Measurements from ENCODE around the gene SPAG4. TPM values are rescaled to one million over a fixed set of nuclear protein-coding genes. Genes with fewer than 3 reads are reported as not detected.

The SPAG4 gene
- polyA plus RNA-seq, 1 donor (not counting 4 experiments of a cell fraction or from before 2014, with no cell fraction given): 0.93 TPM

- no peaks in the 10 kb centered on the region for H3K27me3 ChIP-seq (ENCODE audit: control insufficient read depth, extremely low read depth, insufficient read depth, low read length)
- no peaks in the 10 kb centered on the region for H4K20me1 ChIP-seq (ENCODE audit: control insufficient read depth, extremely low read depth, insufficient read depth, low read length)
- no peak overlapping the region for H3K9ac ChIP-seq (ENCODE audit: control insufficient read depth, extremely low read depth, insufficient read depth, low read length)
- no peak overlapping the region for H3K4me2 ChIP-seq (ENCODE audit: control insufficient read depth, extremely low read depth, insufficient read depth, low read depth, low read length)
- peaks cover 2% of the 10 kb centered on the region for H3K4me1 ChIP-seq (ENCODE audit: control insufficient read depth, extremely low read depth, insufficient read depth, low read length)
- H3K4me3 ChIP-seq (ENCODE audit: control insufficient read depth in 2 of 3, extremely low read depth in 1 of 3, insufficient read depth in 2 of 3, low read depth in 1 of 3, low read length in 3 of 3): no peak overlapping the region
- FAIRE-seq: no peak
- H3K9me3 ChIP-seq (ENCODE audit: control insufficient read depth, low read depth, low read length): no peaks in the 10 kb centered on the region
- no peak for TF ChIP-seq CTCF (optimal IDR thresholded peaks at IDR 0.05 in 1 of 3, IDR thresholded peaks at IDR 0.05 in 1 of 3, conservative IDR thresholded peaks at IDR 0.05 in 1 of 3; ENCODE audit: extremely low read depth in 1 of 3, insufficient read depth in 2 of 3, low read length in 3 of 3)
- TF ChIP-seq EZH2 (IDR thresholded peaks at IDR 0.05; ENCODE audit: low read length): no peak
- no peaks in the 10 kb centered on the region for H3K36me3 ChIP-seq (ENCODE audit: control insufficient read depth in 2 of 2, extremely low read depth in 1 of 2, insufficient read depth in 2 of 2, low read length in 2 of 2)
- no peak overlapping the region for H3K27ac ChIP-seq (ENCODE audit: control insufficient read depth, insufficient read depth, low read length)
- no peak overlapping the region for H2AFZ ChIP-seq (ENCODE audit: control insufficient read depth, low read length)
- no peak for DNase-seq (ENCODE audit: low read depth, low spot score)
- no peaks in the 10 kb centered on the region for H3K79me2 ChIP-seq (ENCODE audit: control insufficient read depth, insufficient read depth, low read length)
- no peaks in the 10 kb centered on the region for H3K9me1 ChIP-seq (ENCODE audit: control insufficient read depth, extremely low read depth, insufficient read depth, low read length)
- dilution Hi-C loops (cut with MboI; ENCODE audit: extremely low pct_ligation_motif_present, low sequenced_read_pairs): no loop called here
Observed at GRCh38 chr20:35587436-35587835, 28.2 kb upstream of the SPAG4 start.

- FAIRE-seq (no peak), DNase-seq (ENCODE audit: low read depth, low spot score) (no peak)
- dilution Hi-C loops (cut with MboI; ENCODE audit: extremely low pct_ligation_motif_present, low sequenced_read_pairs): no loop called here
- Histone ChIP-seq H2AFZ (ENCODE audit: control insufficient read depth, low read length) (no peak overlapping the region), H3K9ac (ENCODE audit: control insufficient read depth, extremely low read depth, insufficient read depth, low read length) (no peak overlapping the region), H3K27me3 (ENCODE audit: control insufficient read depth, extremely low read depth, insufficient read depth, low read length) (no peaks in the 10 kb centered on the region), H3K4me1 (ENCODE audit: control insufficient read depth, extremely low read depth, insufficient read depth, low read length) (peaks cover 2% of the 10 kb centered on the region), H3K36me3 (ENCODE audit: control insufficient read depth in 2 of 2, extremely low read depth in 1 of 2, insufficient read depth in 2 of 2, low read length in 2 of 2) (no peaks in the 10 kb centered on the region), H4K20me1 (ENCODE audit: control insufficient read depth, extremely low read depth, insufficient read depth, low read length) (no peaks in the 10 kb centered on the region), H3K9me3 (ENCODE audit: control insufficient read depth, low read depth, low read length) (no peaks in the 10 kb centered on the region), H3K79me2 (ENCODE audit: control insufficient read depth, insufficient read depth, low read length) (no peaks in the 10 kb centered on the region), H3K9me1 (ENCODE audit: control insufficient read depth, extremely low read depth, insufficient read depth, low read length) (no peaks in the 10 kb centered on the region), H3K4me2 (ENCODE audit: control insufficient read depth, extremely low read depth, insufficient read depth, low read depth, low read length) (no peak overlapping the region), H3K27ac (ENCODE audit: control insufficient read depth, insufficient read depth, low read length) (no peak overlapping the region), H3K4me3 (ENCODE audit: control insufficient read depth in 2 of 3, extremely low read depth in 1 of 3, insufficient read depth in 2 of 3, low read depth in 1 of 3, low read length in 3 of 3) (no peak overlapping the region)
- TF ChIP-seq CTCF (optimal IDR thresholded peaks at IDR 0.05 in 1 of 3, IDR thresholded peaks at IDR 0.05 in 1 of 3, conservative IDR thresholded peaks at IDR 0.05 in 1 of 3; ENCODE audit: extremely low read depth in 1 of 3, insufficient read depth in 2 of 3, low read length in 3 of 3): no peak
- TF ChIP-seq EZH2 (IDR thresholded peaks at IDR 0.05; ENCODE audit: low read length): no peak
Observed at GRCh38 chr20:35588397-35588796, 27.2 kb upstream of the SPAG4 start.
